ENCODE data around the gene ADAMTS12. TPM values are rescaled to one million over a fixed set of nuclear protein-coding genes. Genes with fewer than 3 reads are reported as not detected.

The ADAMTS12 gene
- total RNA-seq, 1 experiment from 2014 or later: 6.2 TPM

DNA sequence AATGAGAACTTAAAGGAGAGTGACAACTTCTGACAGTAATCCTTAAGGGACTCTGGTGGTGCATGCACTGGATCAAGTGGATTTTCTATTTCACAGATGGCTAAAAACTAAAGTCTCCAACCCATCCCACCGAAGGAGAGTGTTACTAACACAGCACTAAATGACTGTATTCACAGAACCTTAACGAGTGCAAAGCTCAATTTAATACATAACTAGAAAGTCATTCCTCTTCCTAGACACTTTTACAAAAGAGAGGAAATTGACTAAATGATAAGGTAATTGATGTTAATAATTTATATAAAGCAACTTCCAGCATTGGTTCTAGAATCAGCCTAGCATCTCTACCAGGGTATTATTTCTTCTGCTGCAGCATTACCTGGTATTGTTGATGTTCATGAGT lies 189.8 kb downstream of the ADAMTS12 start:
- H2BK20ac ChIP-seq (ENCODE audit: low read depth, low read length, poor library complexity, severe bottlenecking): no peak overlapping the region
- H4K91ac ChIP-seq (ENCODE audit: insufficient read length, low read depth, low read length): no peak overlapping the region
- no peak overlapping the region for H2BK120ac ChIP-seq (ENCODE audit: low read depth, low read length, poor library complexity, severe bottlenecking)
- H3K9me3 ChIP-seq (ENCODE audit: control insufficient read depth, low read depth, low read length): no peaks in the 10 kb centered on the region
- Mint-ChIP-seq H3K4me3 (no peak overlapping the region), H3K9me3 (peaks cover 3 to 4% of the 10 kb centered on the region in 2 experiments; a peak in 3 of 5 replicates), H3K4me1 (peaks cover 10 to 13% of the 10 kb centered on the region in 2 experiments), H3K27me3 (ENCODE audit: low read depth) (no peaks in the 10 kb centered on the region), H3K27ac (no peak overlapping the region), H3K36me3 (ENCODE audit: insufficient read depth in 1 of 3, low read depth in 3 of 3) (peaks cover 0 to 7% (median 0%) of the 10 kb centered on the region in 3 experiments; a peak in 3 of 7 replicates)
- no peak overlapping the region for H4K5ac ChIP-seq (ENCODE audit: insufficient read length, low read depth, low read length)
- no peak overlapping the region for H4K8ac ChIP-seq (replicated peaks; ENCODE audit: insufficient read length, low read depth, low read length)
- H3K27ac ChIP-seq (ENCODE audit: insufficient read length, low read depth, low read length): no peak overlapping the region
- no peak overlapping the region for H3K9ac ChIP-seq (ENCODE audit: extremely low read depth, insufficient read length, low read length)
- TF ChIP-seq CTCF (conservative IDR thresholded peaks at IDR 0.05): no peak
- no CpG with 5 or more reads among the region's 2 CpGs for WGBS (ENCODE audit: extremely low coverage, insufficient read length, low lambda C conversion rate)
- H3T11ph ChIP-seq (ENCODE audit: low read length): no peak overlapping the region
- no peaks in the 10 kb centered on the region for H3K27me3 ChIP-seq (ENCODE audit: insufficient read depth, low read length)
- H3K14ac ChIP-seq (ENCODE audit: insufficient read depth, low read length): no peak overlapping the region
- H2AFZ ChIP-seq (ENCODE audit: low read length): no peak overlapping the region
- no peaks in the 10 kb centered on the region for H3K23me2 ChIP-seq (ENCODE audit: insufficient read length, low read depth, low read length, poor library complexity, severe bottlenecking)
- no peak overlapping the region for H3K4ac ChIP-seq (ENCODE audit: low read depth, low read length)
- no peak overlapping the region for H2BK5ac ChIP-seq (ENCODE audit: insufficient read length, low read length)
- no peak overlapping the region for H2BK15ac ChIP-seq (ENCODE audit: low read depth, low read length)
- H3K79me2 ChIP-seq (ENCODE audit: insufficient read depth, low read length): no peaks in the 10 kb centered on the region
- no peaks in the 10 kb centered on the region for H4K20me1 ChIP-seq (ENCODE audit: control insufficient read depth, insufficient read depth, insufficient read length)
- H3K56ac ChIP-seq (ENCODE audit: insufficient read length, low read depth, low read length): no peak overlapping the region
- no peak overlapping the region for H2BK12ac ChIP-seq (ENCODE audit: insufficient read length, low read depth, low read length)
- no peak overlapping the region for H2AK5ac ChIP-seq (ENCODE audit: insufficient read length, low read length)
- H3K4me2 ChIP-seq (ENCODE audit: insufficient read depth, insufficient read length, low read length): no peak overlapping the region
- DNase-seq: no peak
- H3K4me1 ChIP-seq (ENCODE audit: insufficient read depth, low read length): no peaks in the 10 kb centered on the region
- no peak overlapping the region for H3K23ac ChIP-seq (ENCODE audit: insufficient read length, low read depth, low read length)
- no peak overlapping the region for H3K18ac ChIP-seq (ENCODE audit: insufficient read length, low read depth, low read length)
- no peaks in the 10 kb centered on the region for H3K79me1 ChIP-seq (ENCODE audit: insufficient read depth, low read depth, low read length, poor library complexity, severe bottlenecking)

Measured in H9 (cell line).